NK-92 (cell line): ENCODE data around the gene DUOX1.
"Not testable (repeated sequence)": the region's sequence is repeated elsewhere in the genome, so short reads cannot be mapped to it uniquely, and the experiment has no call there.

ENCODE experiments used
- DNase-seq: peaks from one replicate; lab custom pipeline; 2025; ENCODE audit not compliant: unreplicated experiment; lab: John Stamatoyannopoulos, UW

DUOX1 gene

GRCh38 chr15:45120081-45120972, 9.5 kb upstream of the DUOX1 start:
- no peak for DNase-seq

- DNase-seq, result no peak
Measured at GRCh38 chr15:45121020-45121419, 8.8 kb upstream of the DUOX1 start.

- DNase-seq, result no peak
Measured at GRCh38 chr15:45121706-45122417, 7.9 kb upstream of the DUOX1 start.

DNA sequence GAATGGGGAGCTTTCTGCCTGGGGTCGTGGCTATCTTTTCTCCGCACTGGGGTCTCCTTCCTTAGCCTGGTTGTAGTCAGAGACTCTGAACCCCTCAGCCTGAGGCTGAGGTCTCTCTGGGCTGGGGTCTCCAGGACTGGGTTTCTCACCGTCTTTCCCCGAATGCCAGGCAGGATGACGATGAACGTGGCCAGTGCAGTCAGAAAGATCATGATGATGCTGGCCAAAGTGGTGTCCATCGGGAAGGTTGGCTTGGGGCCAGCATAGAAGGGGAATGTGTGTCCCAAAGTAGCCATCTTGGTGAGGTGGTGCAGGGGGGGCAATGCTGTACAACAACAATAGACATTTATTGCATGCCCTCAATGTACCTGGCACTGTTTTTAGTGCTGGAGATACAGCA, 7.1 kb upstream of the DUOX1 start:
- DNase-seq, result no peak

- DNase-seq, result no peak
Measured at GRCh38 chr15:45123397-45123796, 6.4 kb upstream of the DUOX1 start.

DNA sequence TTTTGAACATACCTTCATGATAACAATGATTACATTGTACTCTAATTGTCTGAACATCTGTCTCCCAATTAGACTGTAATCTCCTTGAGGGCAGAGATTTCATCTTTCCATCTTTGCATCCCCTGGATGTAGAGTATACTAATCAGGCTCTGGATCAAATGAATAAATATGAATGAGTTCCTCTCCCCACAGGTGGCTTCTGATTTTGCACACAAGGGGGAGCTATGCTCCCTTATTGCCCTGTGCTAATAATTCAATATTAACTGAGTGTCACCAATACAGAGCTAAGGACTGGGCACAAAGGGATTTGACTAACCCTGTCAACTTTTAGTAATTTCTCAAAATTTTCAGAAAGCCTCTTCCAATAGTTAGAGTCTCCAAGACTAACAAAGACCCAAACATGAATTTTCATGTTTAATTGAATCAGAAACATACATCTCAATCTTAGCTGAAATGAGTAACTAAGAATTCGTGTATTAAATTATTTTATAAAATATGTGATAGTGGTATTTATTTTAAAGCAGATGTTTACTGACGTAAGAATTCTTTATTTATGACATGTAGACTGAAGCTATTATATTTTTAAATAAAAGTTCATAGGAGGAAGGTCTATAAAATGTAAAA, 3.1 kb upstream of the DUOX1 start:
- no peak for DNase-seq

DNA sequence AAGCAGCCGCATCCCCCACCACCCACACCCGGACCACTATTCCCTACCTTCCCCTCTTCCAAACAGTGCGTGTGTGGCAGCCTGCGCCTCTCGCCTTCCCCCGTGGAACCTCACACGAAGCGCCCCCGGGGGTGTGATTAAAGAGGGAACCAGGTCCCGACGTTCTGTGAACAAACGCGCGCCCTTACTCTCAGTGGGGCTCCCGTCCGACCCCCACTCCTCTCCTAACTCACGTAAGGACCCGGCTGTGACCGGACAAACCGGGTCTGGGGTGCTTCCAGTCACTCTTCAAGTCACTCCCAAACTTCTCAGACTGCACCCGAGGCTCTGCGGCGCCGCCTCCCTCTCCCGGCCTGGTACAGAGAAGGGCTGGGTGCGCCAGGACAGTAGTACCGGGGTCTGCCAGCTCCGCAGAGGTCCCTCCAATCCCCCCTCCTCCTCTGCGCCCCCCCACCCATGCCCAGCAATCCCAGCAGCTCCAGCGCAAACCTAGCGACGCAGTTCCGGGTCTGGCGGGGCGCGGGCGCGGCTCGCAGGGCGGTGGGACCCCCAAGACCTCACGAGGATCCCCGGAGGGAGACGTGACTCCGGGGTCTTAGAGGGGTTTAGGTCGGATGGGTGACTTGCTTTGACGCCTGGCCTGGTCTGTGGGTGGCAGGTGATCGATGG, 689 bp upstream of the DUOX1 start:
- no peak for DNase-seq

- no peak for DNase-seq
Measured at GRCh38 chr15:45130291-45131000, 652 bp downstream of the DUOX1 start.

DNA sequence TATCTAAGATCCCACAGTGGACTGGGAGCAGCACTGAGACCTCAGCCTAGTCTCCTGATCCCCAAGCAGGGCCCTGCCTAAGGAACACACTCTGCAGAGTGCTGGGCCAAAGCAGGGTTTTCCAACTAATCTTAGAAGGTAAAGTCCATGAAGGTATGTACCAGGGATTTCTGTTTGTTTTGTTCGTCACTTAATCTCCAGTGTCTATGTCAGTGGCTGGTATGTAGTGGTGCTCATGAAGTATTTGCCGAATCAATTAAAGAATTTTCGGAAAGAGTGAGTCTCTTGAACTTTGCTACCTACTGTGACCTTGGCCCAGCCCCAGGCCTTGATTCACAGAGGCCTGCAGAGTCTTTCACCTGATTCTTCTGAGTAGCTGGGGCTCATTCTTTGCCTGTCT, 1.7 kb downstream of the DUOX1 start:
- DNase-seq, result no peak

- DNase-seq, result no peak
Measured at GRCh38 chr15:45132844-45133560, 3.2 kb downstream of the DUOX1 start.

DNA sequence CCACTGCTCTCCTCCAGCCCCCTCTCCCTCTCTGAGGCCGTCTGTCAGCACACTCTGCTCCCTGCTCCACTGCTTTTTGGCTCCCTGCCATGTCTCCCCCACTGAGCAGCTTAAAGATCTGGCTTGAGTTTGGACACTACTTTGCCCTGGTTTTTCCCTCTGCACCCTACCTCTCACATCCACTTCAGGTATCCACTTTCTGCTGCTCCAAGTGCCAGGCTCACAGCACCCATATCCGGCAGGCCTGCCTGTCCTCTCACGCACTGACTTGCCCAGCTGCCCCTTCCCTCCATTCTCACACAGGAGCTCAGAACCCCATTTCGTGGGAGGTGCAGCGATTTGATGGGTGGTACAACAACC, 3.7 kb downstream of the DUOX1 start:
- DNase-seq, result no peak

GRCh38 chr15:45134046-45134445, 4.3 kb downstream of the DUOX1 start:
- no peak for DNase-seq

- no peak for DNase-seq
Measured at GRCh38 chr15:45134682-45135604, 5.1 kb downstream of the DUOX1 start.

DNA sequence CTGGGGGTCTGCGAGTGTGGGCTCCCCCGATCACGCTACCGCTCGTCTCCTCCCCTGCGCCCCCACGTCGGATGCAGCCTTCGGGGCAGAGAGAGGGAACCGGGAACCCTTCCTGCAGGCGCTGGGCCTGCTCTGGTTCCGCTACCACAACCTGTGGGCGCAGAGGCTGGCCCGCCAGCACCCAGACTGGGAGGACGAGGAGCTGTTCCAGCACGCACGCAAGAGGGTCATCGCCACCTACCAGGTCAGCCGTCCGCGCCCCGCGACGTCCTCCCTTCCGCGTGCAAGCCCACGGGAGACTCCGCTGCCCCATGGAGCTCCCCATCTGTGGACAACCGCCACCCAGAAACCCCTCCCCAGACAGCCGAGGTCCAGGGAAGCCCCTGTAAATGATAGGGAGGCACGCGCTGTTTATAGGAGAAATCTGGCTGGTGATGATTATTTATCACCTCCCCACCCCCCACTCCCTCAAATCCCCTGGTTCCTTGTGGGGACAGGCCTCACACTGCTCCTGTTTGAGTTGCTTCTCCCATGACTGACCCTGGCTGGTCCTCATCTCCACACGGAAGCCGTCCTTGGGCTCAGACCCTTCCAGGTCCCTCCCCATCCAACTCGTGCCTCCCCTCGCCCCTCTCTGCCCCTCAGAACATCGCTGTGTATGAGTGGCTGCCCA, 6.0 kb downstream of the DUOX1 start:
- not testable (repeated sequence) for DNase-seq

DNA sequence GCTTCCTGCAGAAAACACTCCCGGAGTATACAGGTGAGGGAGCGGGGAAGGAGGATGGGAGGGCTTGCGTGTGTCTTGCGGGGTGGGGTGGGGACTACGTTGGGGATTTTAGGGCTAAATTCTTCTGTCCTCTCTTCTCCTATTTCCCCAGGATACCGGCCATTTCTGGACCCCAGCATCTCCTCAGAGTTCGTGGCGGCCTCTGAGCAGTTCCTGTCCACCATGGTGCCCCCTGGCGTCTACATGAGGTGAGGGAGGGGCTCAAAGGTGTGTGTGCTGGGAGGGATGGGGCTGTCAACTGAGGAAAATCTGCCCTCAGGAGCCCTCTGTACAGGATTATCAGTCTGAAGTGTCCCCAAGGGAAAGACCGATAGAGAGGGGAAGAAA, 6.6 kb downstream of the DUOX1 start:
- no peak for DNase-seq

DNA sequence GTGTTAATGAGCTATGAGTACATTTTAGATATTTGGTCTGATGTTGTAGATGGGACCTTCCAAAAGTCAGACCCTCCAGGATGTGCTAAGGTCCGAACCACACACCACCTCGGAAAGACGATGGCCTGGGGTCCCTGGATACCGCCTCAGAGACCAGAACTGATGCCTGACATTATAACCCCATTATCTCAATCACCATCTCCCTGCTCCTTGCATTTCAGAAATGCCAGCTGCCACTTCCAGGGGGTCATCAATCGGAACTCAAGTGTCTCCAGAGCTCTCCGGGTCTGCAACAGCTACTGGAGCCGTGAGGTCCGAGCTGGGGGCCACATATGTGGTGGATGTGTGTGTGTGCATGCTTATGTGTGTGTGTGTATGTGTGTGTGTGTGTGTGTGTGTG, 7.9 kb downstream of the DUOX1 start:
- DNase-seq, result no peak

DNA sequence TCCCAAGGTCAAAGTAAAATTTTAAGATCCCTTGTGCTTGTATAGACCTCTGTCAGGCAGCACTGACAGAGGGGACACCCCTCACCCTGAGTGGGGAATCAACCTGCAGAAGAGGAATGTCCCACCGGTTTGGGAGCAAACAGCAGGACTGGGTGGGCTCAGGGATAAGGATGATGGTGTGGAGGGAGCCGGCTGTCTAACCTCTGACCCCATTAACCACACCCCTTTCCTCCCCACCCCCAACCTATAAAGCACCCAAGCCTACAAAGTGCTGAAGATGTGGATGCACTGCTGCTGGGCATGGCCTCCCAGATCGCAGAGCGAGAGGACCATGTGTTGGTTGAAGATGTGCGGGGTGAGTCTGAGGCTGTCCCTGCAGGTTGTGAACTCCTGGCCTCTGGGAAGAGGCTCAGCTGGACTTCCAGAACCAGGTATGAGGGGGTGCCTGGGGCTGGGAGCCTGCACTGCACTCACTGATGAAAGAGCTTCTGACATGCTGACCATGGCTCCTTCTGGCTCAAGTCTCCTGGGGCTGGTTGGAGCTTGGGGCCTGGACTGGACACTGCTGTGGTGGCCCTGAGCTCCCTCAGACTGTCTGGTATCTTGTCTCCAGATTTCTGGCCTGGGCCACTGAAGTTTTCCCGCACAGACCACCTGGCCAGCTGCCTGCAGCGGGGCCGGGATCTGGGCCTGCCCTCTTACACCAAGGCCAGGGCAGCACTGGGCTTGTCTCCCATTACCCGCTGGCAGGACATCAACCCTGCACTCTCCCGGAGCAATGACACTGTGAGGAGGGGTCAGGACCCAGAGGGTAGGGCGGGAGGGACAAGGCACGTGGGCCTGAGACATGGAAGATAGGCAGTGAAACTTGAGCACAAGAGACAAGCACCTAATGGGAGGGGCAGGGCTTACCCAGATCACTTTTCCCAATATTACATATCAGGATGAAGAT, 9.3 kb downstream of the DUOX1 start:
- DNase-seq, result no peak

GRCh38 chr15:45139770-45140169, 10.0 kb downstream of the DUOX1 start:
- no peak for DNase-seq
